ENCODE results near the gene CLDN9.

Gene CLDN9

GRCh38 chr16:2974319-2975056 is 38.2 kb upstream of the CLDN9 start:
- no peak for DNase-seq

- DNase-seq: no peak
Measured at GRCh38 chr16:2975161-2975795, 37.4 kb upstream of the CLDN9 start.

GRCh38 chr16:2976201-2976600 is 36.5 kb upstream of the CLDN9 start:
- DNase-seq: no peak

GRCh38 chr16:2976673-2977072 is 36.0 kb upstream of the CLDN9 start:
- DNase-seq: no peak

GRCh38 chr16:2977440-2977839 is 35.3 kb upstream of the CLDN9 start:
- no peak for DNase-seq

- DNase-seq: no peak
Measured at GRCh38 chr16:2979669-2980226, 33.0 kb upstream of the CLDN9 start.

- peak; percentile 91 for DNase-seq
Measured at GRCh38 chr16:2980227-2981176, 32.2 kb upstream of the CLDN9 start, which contains the start of gene PKMYT1. TSS of gene PKMYT1 (minus strand) at chr16:2980446. CDS start at chr16:2979657, 789 bp downstream.

- DNase-seq: no peak
Measured at GRCh38 chr16:2981177-2981898, 31.4 kb upstream of the CLDN9 start.

- DNase-seq: no peak
Measured at GRCh38 chr16:2981899-2982250, 30.8 kb upstream of the CLDN9 start.

GRCh38 chr16:2982402-2982801 is 30.3 kb upstream of the CLDN9 start:
- DNase-seq: no peak

GRCh38 chr16:2983706-2984136 is 29.0 kb upstream of the CLDN9 start:
- peak; percentile 47 for DNase-seq

- DNase-seq: no peak
Measured at GRCh38 chr16:2985462-2985861, 27.3 kb upstream of the CLDN9 start.

GRCh38 chr16:2985893-2986355 is 26.8 kb upstream of the CLDN9 start:
- no peak for DNase-seq

- no peak for DNase-seq
Measured at GRCh38 chr16:2986623-2987188, 26.0 kb upstream of the CLDN9 start.

- DNase-seq: no peak
Measured at GRCh38 chr16:2987286-2987685, 25.4 kb upstream of the CLDN9 start.

GRCh38 chr16:2987833-2988232 is 24.9 kb upstream of the CLDN9 start:
- DNase-seq: no peak

GRCh38 chr16:2988590-2989099 is 24.1 kb upstream of the CLDN9 start:
- DNase-seq: no peak

- DNase-seq: no peak
Measured at GRCh38 chr16:2990891-2991290, 21.8 kb upstream of the CLDN9 start.

GRCh38 chr16:2991566-2992261 is 21.0 kb upstream of the CLDN9 start:
- DNase-seq: no peak

- no peak for DNase-seq
Measured at GRCh38 chr16:2992383-2993081, 20.2 kb upstream of the CLDN9 start.

All from effector CD4-positive, alpha-beta T cell (primary cell).